Measurements from ENCODE around the gene GALNTL6.

DNA sequence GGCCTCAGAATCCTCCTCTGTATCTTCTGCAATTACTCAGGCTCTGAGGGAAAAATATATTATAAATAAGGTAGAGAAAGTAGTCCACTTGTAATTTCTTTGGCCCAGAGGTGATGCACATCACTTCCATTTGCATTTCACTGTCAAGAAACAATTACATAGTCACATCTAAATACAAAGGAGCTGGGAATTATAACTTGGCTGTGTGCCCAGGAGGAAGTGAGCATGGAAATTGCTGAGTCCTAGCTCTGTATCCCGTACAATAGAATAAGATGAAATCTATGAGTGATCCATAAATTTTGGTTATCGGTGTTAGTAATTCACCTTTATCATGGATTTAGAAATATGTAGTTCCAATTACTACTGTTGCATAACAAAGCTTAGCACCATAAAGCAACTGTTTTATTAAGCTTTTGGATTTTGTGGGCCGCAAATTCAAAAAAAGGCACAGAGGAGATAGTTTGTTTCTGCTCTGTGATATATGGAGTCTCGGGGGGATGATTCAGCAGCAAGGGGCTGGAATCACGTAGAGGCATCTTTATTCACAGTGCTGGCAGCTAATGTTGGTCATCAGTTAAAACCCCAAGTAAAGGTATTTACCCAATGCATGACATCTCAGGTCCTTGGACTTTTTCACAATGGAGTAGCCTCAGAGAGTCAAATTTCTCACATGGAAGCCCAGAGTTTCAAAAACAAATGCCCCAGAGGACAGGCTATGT, 1114.1 kb downstream of the GALNTL6 start:
- TF ChIP-seq, protein P1, sequence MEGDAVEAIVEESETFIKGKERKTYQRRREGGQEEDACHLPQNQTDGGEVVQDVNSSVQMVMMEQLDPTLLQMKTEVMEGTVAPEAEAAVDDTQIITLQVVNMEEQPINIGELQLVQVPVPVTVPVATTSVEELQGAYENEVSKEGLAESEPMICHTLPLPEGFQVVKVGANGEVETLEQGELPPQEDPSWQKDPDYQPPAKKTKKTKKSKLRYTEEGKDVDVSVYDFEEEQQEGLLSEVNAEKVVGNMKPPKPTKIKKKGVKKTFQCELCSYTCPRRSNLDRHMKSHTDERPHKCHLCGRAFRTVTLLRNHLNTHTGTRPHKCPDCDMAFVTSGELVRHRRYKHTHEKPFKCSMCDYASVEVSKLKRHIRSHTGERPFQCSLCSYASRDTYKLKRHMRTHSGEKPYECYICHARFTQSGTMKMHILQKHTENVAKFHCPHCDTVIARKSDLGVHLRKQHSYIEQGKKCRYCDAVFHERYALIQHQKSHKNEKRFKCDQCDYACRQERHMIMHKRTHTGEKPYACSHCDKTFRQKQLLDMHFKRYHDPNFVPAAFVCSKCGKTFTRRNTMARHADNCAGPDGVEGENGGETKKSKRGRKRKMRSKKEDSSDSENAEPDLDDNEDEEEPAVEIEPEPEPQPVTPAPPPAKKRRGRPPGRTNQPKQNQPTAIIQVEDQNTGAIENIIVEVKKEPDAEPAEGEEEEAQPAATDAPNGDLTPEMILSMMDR (conservative IDR thresholded peaks at IDR 0.05 in 1 of 2, IDR thresholded peaks at IDR 0.05 in 1 of 2; ENCODE audit: low read depth in 1 of 2, low read length in 2 of 2), result no peak
- TF ChIP-seq EZH2 (IDR thresholded peaks at IDR 0.05; ENCODE audit: low read length, missing control alignments), result no peak
